Immature natural killer cell (primary cell): ENCODE results near the gene TSSK3. TPM values are rescaled to one million over a fixed set of nuclear protein-coding genes. Genes with fewer than 3 reads are reported as not detected.

Experiments used
- DNase-seq, 3 donors: peaks; one replicate each; pipeline ENCODE4 v3.0.0; 2022; ENCODE audit warnings: mixed read lengths in 1 of 3
- H3K27ac Mint-ChIP-seq, 6 donors: one replicate each; pipeline ENCODE4 v1.8.0; 2020; ENCODE audit warnings: mixed read lengths in 6 of 6, mild to moderate bottlenecking in 5 of 6, inconsistent platforms in 4 of 6, moderate library complexity in 3 of 6
- H3K27me3 Mint-ChIP-seq, 3 donors: one replicate each; pipeline ENCODE4 v1.8.0; 2020 to 2021; ENCODE audit warnings: low read depth in 3 of 3, mild to moderate bottlenecking in 3 of 3, mixed read lengths in 3 of 3, moderate library complexity in 3 of 3, inconsistent platforms in 1 of 3
- H3K36me3 Mint-ChIP-seq, 3 donors: one replicate each; pipeline ENCODE4 v1.8.0; 2020; ENCODE audit warnings: mixed read lengths in 3 of 3, inconsistent platforms in 2 of 3, mild to moderate bottlenecking in 2 of 3
- H3K4me1 Mint-ChIP-seq, 2 donors: one replicate each; pipeline ENCODE4 v1.8.0; 2020; ENCODE audit warnings: inconsistent platforms in 2 of 2, mild to moderate bottlenecking in 2 of 2, mixed read lengths in 2 of 2, moderate library complexity in 1 of 2
- H3K4me3 Mint-ChIP-seq, 5 donors: one replicate each; pipeline ENCODE4 v1.8.0; 2020; ENCODE audit warnings: mild to moderate bottlenecking in 5 of 5, mixed read lengths in 5 of 5, inconsistent platforms in 3 of 5, moderate library complexity in 3 of 5
- H3K9me3 Mint-ChIP-seq, 6 donors: one replicate each; pipeline ENCODE4 v1.8.0; 2020; ENCODE audit warnings: mild to moderate bottlenecking in 6 of 6, mixed read lengths in 6 of 6, inconsistent platforms in 4 of 6, moderate library complexity in 3 of 6
- polyA plus RNA-seq, 3 donors: library from polyadenylated mRNA; unstranded; fragments of 300-500 nt; fragmentation: Illumina TruSeq; gene quantifications; one replicate each; pipeline ENCODE4 v1.2.3, GENCODE V29; 2021

The TSSK3 gene
- polyA plus RNA-seq, 3 donors from 2014 or later, result 2.7 TPM; not detected in 2

DNA sequence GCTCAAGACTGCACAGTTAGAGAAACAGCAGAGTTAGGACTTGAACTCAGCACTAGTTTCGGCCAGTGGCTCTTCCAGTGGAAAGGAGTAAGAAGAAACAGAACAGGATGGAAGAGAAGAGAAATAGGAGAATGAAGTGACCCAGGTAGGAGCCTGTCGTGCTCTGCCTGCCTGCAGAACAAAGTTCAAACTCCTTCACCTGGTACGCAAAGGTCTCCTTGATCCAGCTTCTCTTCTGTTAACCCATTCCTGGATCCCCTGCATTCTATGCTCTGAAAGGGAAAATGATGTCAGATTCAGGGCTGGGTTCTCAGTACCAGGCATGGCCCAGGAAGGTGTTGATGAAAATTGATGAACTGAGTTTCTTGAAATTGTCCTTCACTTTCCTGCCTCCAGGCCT, 3.9 kb upstream of the TSSK3 start:
- no peak overlapping the region for H3K4me3 Mint-ChIP-seq
- peaks cover 29 to 32% of the 10 kb centered on the region in 2 donors for H3K4me1 Mint-ChIP-seq
- H3K36me3 Mint-ChIP-seq, result peaks cover 7 to 10% (median 9%) of the 10 kb centered on the region in 3 donors
- no peak for DNase-seq
- no peaks in the 10 kb centered on the region for H3K9me3 Mint-ChIP-seq
- peaks cover 5 to 7% (median 5%) of the 10 kb centered on the region in 3 donors for H3K27me3 Mint-ChIP-seq
- peak overlapping the region in 1 of 6 donors; percentile 75 for H3K27ac Mint-ChIP-seq

DNA sequence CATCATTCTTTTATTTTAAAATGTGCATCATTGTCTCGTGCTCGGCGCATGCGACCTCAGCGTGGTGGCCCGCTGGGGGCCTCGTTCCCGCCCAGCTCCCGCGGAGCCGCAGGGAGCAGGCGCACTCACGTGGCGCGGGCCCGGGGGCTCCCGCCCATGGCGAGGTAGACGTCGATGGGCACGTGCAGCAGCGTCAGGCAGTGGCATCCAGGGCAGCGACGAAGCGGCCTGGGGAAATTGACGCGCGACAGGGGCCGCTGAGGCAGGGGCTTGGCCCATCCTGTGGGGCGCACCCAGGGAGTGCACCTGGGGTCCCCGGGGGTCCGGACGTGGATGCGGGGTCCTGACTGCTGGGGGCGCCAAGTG, 1.0 kb upstream of the TSSK3 start:
- no peaks in the 10 kb centered on the region for H3K9me3 Mint-ChIP-seq
- peaks cover 8 to 26% (median 13%) of the 10 kb centered on the region in 3 donors for H3K36me3 Mint-ChIP-seq
- peaks cover 23 to 26% of the 10 kb centered on the region in 2 donors for H3K4me1 Mint-ChIP-seq
- H3K4me3 Mint-ChIP-seq, result no peak overlapping the region
- no peak for DNase-seq
- H3K27me3 Mint-ChIP-seq, result peaks cover 1 to 7% (median 5%) of the 10 kb centered on the region in 3 donors
- H3K27ac Mint-ChIP-seq, result no peak overlapping the region

GRCh38 chr1:32361674-32362473, 465 bp upstream of the TSSK3 start:
- H3K27ac Mint-ChIP-seq, result peak overlapping the region in 1 of 6 donors; percentile 11
- H3K27me3 Mint-ChIP-seq, result peaks cover 1 to 7% (median 5%) of the 10 kb centered on the region in 3 donors
- peaks cover 8 to 22% (median 13%) of the 10 kb centered on the region in 3 donors for H3K36me3 Mint-ChIP-seq
- peak; percentile 22 to 24 (median 22) for DNase-seq
- H3K4me1 Mint-ChIP-seq, result peaks cover 23 to 26% of the 10 kb centered on the region in 2 donors
- no peaks in the 10 kb centered on the region for H3K9me3 Mint-ChIP-seq
- H3K4me3 Mint-ChIP-seq, result peak overlapping the region in 4 of 5 donors; percentile 26 to 58 (median 44)

GRCh38 chr1:32363713-32364112, 1.4 kb downstream of the TSSK3 start:
- no peaks in the 10 kb centered on the region for H3K9me3 Mint-ChIP-seq
- H3K36me3 Mint-ChIP-seq, result peaks cover 8 to 29% (median 13%) of the 10 kb centered on the region in 3 donors
- H3K4me3 Mint-ChIP-seq, result peak overlapping the region in 1 of 5 donors; percentile 21
- no peak for DNase-seq
- H3K27ac Mint-ChIP-seq, result no peak overlapping the region
- H3K4me1 Mint-ChIP-seq, result peaks cover 23 to 26% of the 10 kb centered on the region in 2 donors
- peaks cover 1 to 7% (median 5%) of the 10 kb centered on the region in 3 donors for H3K27me3 Mint-ChIP-seq

DNA sequence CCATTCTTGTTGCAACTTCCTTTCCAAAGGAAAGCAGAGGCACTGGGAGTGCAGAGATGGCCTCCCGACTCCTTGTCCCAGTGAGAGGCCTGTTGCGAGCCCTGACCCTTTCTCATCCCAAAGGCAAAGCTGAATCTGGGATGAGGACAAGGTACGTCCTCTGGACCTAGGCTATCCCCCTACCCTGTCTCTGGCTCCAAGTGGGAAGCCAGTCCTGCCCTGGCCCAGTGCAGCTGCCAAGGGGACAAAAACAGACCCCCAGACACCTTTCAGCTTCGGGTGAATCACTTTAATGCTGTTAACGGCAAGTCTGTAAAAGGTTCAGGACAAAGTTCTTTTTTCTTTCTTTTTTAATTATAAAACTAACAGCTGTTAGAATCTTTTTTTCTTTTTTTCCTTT, 2.5 kb downstream of the TSSK3 start:
- no peak overlapping the region for H3K27ac Mint-ChIP-seq
- H3K4me3 Mint-ChIP-seq, result no peak overlapping the region
- H3K36me3 Mint-ChIP-seq, result peaks cover 8 to 36% (median 17%) of the 10 kb centered on the region in 3 donors
- DNase-seq, result no peak
- H3K4me1 Mint-ChIP-seq, result peaks cover 16 to 19% of the 10 kb centered on the region in 2 donors
- H3K9me3 Mint-ChIP-seq, result no peaks in the 10 kb centered on the region
- H3K27me3 Mint-ChIP-seq, result peaks cover 1 to 5% (median 4%) of the 10 kb centered on the region in 3 donors

DNA sequence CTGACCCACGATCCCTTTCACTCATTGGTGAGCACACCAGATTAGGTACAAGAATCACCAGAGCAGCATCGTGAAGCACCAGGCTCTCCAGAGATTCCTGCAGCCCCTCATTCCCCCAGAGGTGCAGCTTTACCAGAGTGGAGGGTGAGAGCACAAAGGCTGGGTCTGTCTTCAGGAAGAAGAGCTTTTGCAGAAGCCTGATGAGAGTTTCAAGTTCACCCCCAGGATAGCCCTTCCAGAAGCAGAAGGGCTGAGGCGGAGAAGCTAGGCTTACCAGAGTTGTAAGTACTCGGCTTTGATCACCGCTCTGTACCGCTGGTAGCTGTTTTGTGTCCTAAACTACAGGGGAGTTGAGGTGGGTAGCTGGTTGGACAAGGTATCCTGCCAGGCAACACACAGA, 3.1 kb downstream of the TSSK3 start:
- Mint-ChIP-seq H3K9me3 (no peaks in the 10 kb centered on the region), H3K36me3 (peaks cover 8 to 36% (median 17%) of the 10 kb centered on the region in 3 donors), H3K4me3 (no peak overlapping the region), H3K4me1 (peaks cover 13 to 14% of the 10 kb centered on the region in 2 donors), H3K27me3 (peaks cover 1 to 4% (median 4%) of the 10 kb centered on the region in 3 donors), H3K27ac (peak overlapping the region in 1 of 6 donors; percentile 65)
- DNase-seq, result no peak

DNA sequence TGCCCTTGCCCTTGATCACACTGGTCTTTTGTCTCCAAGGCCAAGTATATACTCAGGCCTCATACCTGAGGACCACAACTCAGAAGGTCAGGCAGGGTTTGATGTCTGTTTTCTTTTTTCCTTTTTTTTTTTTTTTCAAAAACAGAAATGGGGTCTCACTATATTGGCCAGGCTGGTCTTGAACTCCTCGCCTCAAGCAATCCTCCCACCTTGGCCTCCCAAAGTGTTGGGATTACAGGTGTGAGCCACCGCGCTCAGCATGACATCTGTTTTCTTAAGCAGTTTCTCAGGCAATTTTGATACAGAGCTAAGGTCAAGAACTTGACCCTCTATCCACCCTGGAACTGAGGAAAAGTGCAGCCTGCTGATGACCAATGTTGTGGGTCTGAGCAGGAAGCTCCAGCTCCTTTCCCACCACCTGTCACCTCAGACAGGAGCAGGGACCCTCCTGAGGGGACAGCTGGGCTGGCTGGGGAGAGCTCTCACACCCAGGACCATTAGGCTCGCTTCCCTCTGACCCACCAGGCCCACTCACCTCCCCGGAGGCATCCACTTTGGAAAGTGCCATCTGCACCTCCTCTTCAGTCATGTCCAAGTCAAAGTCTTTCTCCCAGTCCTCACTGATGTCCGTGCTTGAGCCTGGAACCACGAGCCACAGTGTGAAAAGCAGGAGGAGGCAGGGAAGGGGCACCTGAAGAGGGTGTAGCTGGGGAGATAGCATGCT, 5.7 kb downstream of the TSSK3 start:
- Mint-ChIP-seq H3K27ac (no peak overlapping the region), H3K36me3 (peaks cover 13 to 44% (median 14%) of the 10 kb centered on the region in 3 donors), H3K4me3 (no peak overlapping the region), H3K9me3 (no peaks in the 10 kb centered on the region), H3K27me3 (peaks cover 0 to 2% (median 0%) of the 10 kb centered on the region in 3 donors), H3K4me1 (peaks cover 15 to 17% of the 10 kb centered on the region in 2 donors)
- no peak for DNase-seq

GRCh38 chr1:32372149-32372756, 9.9 kb downstream of the TSSK3 start:
- Mint-ChIP-seq H3K36me3 (peaks cover 8 to 38% (median 14%) of the 10 kb centered on the region in 3 donors), H3K9me3 (no peaks in the 10 kb centered on the region), H3K4me3 (no peak overlapping the region), H3K4me1 (peaks cover 15 to 21% of the 10 kb centered on the region in 2 donors), H3K27ac (peak overlapping the region in 5 of 6 donors; percentile 54 to 85 (median 78)), H3K27me3 (peaks cover 0 to 2% (median 0%) of the 10 kb centered on the region in 3 donors)
- peak; percentile 54 to 65 (median 55) for DNase-seq

DNA sequence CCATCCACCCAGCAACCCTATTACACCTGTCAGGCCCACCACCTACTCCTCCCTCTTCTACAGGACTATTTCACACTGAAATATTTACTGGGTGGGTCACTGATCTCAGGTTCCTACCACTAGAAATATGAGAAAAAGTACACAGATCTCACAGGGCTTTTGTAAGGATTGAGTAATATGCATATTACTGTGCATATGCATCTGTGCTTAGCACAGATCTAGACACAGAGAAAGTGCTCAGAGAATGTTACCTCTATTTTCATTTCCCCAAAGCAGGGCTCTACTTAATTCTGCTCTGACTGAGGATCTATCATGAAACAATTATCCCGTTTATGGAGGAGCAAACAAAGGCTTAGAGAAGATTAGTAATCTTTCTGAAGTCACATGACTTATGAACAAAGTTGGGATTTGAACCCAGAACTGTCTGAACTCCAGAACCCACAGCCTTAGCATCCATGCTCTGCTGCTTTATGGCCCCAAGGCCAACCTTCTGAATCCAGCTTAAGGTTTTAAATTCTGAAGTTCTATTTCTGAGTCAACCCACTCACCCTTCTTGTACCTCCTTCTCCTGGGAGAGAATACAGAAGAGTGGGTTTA, 11.8 kb downstream of the TSSK3 start:
- H3K27ac Mint-ChIP-seq, result no peak overlapping the region
- no peaks in the 10 kb centered on the region for H3K9me3 Mint-ChIP-seq
- no peak for DNase-seq
- peaks cover 0 to 7% (median 1%) of the 10 kb centered on the region in 3 donors for H3K27me3 Mint-ChIP-seq
- peaks cover 13 to 47% (median 23%) of the 10 kb centered on the region in 3 donors for H3K36me3 Mint-ChIP-seq
- H3K4me1 Mint-ChIP-seq, result peaks cover 15 to 21% of the 10 kb centered on the region in 2 donors
- no peak overlapping the region for H3K4me3 Mint-ChIP-seq

DNA sequence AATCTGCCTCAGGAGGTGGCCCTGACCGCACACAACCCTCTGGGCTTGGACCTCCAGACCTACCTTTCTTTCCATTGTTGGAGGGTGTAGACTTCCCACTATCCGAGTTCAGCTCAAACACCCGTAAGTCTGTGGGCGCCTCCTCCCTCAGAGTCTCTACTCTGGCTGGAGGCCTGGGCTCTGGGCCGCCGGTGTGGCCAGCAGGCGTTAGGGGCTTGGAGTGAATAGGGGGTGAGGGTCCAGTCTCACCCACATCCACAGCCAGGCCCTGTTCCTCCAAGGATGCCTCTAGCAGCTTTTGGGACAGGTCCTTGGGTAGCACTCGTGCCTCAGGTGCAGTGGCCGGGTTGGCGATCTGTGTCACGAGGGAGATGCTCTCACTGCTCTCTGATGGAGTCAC, 13.9 kb downstream of the TSSK3 start:
- Mint-ChIP-seq H3K9me3 (no peaks in the 10 kb centered on the region), H3K4me3 (no peak overlapping the region), H3K36me3 (peaks cover 21 to 54% (median 35%) of the 10 kb centered on the region in 3 donors), H3K27ac (no peak overlapping the region), H3K27me3 (peaks cover 2 to 7% (median 2%) of the 10 kb centered on the region in 3 donors), H3K4me1 (peaks cover 15 to 21% of the 10 kb centered on the region in 2 donors)
- DNase-seq, result no peak

DNA sequence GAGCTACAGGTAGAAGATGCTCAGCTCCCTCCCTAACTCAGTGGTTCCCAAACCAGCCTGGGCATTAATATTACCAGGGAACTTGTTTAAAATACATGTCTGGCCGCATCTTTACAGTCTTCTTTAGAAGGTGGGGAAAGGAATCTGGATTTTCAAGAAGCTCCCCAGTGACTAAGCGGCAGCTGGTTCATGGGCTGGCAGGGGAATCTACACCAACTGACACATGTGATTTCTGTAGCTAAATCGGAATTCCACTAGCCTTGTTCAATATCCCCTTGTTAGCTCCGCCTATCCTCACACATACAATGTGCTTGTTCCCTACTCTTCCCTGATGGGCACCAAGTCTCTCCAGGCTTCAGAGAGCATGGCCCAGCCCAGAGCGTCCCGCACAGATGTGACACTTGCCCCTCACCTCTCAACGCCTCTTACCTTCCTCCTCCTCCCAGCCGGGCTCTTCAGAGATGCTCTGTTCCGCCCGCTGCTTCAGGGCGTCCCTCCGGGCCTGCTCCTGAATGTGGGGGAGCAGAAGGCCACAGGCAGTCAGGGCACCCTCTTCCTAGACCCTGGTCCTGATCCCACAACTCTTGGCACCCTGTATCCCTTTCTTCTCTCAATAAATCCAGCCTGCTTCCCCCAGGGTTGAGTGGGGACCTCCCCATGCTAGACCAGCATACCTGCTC, 15.3 kb downstream of the TSSK3 start:
- no peaks in the 10 kb centered on the region for H3K9me3 Mint-ChIP-seq
- H3K27me3 Mint-ChIP-seq, result peaks cover 2 to 4% (median 2%) of the 10 kb centered on the region in 3 donors
- H3K4me3 Mint-ChIP-seq, result no peak overlapping the region
- peaks cover 3 to 8% of the 10 kb centered on the region in 2 donors for H3K4me1 Mint-ChIP-seq
- no peak for DNase-seq
- no peak overlapping the region for H3K27ac Mint-ChIP-seq
- peaks cover 18 to 49% (median 26%) of the 10 kb centered on the region in 3 donors for H3K36me3 Mint-ChIP-seq

GRCh38 chr1:32380057-32380456, 17.7 kb downstream of the TSSK3 start:
- H3K4me1 Mint-ChIP-seq, result no peaks in the 10 kb centered on the region
- peaks cover 2 to 4% (median 4%) of the 10 kb centered on the region in 3 donors for H3K27me3 Mint-ChIP-seq
- peaks cover 21 to 47% (median 35%) of the 10 kb centered on the region in 3 donors for H3K36me3 Mint-ChIP-seq
- DNase-seq, result no peak
- H3K27ac Mint-ChIP-seq, result no peak overlapping the region
- no peak overlapping the region for H3K4me3 Mint-ChIP-seq
- no peaks in the 10 kb centered on the region for H3K9me3 Mint-ChIP-seq
